Fibroblast of peridontal ligament (primary cell): Measurements from ENCODE around the gene CD6.

Experiments
- DNase-seq: peaks from one replicate; pipeline ENCODE4 v3.0.0-alpha.2; 2010; ENCODE audit errors: extremely low read depth

The CD6 gene

DNA sequence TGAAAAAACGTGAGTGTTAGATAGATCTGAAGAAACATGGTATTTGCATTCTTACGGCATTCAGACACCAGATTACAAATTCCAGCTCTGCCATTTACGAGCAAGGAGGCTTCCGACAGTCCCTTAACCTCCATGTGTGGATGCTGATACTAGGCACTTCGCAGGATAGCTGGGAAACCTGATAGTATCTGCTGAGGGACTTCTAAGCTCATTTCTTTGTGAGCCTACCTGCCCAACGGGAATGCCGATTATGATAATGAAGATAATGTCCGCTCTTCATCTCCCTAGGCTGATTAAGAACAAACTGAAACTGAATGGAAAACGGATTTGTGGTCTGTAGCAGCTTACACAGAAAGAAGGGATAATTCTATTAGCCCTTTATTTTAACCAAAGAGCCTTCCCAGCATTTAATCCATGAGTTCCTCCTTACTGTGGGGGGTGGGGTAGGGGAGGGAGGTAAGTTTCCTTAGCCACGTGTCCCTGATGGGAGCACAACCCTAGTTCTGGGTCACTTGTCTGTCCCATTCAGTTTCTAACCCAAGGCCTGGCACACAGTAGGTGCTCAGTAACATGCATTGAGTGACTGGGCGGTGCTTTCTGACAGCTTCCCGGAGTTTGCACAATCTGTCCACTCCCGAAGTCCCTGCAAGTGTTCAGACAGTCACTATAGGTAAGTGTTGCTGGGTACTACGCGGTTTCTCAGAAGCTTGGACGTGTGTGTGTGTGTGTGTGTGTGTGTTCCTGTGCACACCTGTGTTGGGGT is 39.2 kb downstream of the CD6 start:
- no peak for DNase-seq

DNA sequence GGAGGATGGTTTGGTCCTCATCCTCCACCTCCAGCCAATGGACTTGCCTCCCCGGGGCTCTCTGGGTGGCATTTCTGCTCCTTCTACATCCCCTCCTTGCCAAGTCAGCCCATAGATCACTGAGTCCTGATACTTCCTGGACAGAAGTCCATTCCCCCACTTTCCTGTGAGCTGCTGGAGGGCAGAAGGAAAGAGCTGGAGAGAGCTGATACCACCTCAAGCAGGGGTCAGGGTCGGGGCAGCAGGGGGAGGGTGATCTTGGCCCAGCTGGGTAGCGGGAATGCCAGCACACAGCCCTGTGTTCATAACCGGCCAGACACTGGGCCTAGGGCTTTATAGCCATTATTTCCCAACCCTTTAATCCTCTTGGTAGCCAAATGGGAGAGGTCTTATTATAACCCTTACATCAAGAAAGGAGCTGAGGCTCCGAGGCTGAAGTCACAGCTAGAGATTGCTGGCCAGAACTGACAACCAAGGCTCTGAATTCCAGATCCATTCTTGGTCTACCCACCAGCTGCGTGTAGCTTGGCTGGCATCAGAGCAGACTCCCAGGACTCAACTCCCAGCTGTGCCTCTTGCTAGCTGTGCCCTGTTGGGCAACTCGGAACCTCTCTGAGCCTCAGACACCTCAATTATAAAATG is 39.9 kb downstream of the CD6 start:
- DNase-seq: no peak

DNA sequence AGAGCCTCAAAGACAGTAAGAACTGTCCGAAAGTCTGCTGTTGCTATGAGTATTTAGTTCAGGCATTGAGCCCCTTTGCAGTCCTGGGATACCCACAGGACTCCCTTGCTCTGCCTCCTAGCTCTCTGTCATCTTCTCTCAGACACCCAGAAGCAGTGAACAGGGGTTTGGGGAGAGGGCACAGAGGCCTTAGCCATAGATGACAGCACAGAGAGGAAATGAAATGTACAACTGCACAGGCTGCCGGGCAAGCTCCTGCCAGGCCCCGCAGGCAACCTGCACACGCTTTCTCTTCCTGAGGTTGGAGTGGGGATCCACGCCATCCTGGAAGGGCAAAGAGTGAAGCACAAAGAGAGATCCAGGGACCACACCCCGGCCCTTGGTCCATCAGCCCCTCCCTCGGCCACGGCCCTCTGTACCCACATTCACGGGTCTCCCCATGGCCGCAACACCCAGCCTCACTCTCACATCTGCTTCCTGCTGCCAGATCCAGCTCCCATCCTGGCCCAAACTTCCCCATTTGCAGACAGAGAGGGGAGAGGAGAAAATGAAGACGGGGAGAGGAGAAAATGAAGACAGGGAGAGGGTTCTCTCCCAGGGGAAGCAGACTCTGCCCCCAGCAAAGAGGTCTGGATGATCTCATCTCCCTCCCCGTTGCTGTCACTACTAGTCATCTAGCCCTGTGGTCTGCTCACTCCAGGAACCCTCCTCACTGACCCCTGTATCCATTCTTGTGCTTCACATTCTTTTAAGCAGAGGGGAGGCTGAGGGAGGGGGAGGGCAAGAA is 40.7 kb downstream of the CD6 start:
- no peak for DNase-seq

DNA sequence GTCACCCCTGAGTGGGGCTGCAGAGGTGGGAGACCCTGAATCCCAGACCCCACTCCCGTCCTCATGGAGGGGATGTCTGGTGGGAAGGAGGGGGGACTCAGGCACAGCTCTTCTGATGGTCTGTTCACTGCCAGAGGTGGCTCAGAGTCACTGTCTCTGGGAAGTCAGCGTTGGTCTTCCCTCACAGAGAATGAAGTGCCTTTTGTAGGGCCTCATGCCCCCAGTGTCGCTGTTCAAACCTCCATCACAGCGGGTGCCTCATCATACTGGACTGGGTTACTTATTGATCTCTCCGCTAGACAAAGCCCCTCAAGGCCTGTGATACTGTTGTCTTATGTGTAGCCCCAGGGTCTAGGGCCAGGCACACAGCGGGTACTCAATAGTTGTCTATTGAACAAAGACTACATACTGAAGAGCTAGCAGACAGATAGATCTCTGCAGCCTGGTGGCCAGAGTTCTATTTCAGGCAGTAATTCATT is 41.3 kb downstream of the CD6 start:
- DNase-seq: no peak

DNA sequence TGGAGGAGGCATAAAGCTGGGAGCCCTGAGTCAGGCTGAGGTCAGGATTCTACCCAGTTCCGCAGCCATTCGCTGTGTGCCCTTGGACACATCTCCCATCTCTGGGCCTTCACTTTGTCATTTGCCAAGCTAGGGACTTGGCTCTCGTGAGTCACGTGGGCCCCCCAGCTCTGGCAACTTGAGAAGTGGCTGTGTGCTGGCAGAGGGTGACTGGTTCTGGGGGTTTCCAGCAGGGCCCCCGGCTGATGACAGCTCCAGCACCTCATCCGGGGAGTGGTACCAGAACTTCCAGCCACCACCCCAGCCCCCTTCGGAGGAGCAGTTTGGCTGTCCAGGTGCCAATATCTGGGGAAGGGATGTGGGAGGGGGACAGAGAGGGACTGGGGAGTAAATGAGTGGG is 46.6 kb downstream of the CD6 start:
- no peak for DNase-seq

DNA sequence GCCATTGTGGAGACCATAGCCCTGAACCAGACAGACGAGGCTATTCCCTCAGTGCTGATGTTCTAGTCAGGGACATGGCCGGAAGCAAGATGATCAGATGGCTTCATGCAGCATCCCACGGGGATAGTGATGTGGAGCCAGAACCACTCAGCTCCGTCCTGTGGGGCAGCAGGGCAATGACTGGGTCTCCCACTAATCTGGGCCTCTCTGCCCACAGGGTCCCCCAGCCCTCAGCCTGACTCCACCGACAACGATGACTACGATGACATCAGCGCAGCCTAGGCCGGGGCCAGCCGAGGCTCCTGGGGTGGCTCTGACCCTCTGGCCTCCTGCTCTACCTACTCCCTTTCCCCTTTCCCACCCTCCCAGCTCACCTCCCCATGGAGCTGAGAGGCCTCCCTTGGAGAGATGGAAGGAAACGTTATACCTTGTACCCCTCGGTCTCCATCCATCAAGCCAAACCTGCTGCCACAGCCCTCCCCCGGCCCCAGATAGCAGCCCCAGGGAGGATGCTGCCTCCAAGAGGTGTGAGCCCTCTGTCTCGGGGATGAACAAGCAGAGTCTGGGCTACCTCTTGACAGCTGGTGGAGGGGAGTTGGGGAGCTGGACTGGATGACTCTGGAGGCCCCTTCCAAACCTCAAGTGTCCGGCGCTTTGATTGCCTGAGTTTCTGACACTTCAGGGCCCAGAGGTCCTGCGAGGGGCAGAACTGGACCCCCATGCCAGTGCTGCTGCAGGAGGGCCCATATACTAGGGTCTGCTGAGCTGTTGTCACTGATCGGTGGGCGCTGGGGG is 47.8 kb downstream of the CD6 start:
- DNase-seq: no peak

DNA sequence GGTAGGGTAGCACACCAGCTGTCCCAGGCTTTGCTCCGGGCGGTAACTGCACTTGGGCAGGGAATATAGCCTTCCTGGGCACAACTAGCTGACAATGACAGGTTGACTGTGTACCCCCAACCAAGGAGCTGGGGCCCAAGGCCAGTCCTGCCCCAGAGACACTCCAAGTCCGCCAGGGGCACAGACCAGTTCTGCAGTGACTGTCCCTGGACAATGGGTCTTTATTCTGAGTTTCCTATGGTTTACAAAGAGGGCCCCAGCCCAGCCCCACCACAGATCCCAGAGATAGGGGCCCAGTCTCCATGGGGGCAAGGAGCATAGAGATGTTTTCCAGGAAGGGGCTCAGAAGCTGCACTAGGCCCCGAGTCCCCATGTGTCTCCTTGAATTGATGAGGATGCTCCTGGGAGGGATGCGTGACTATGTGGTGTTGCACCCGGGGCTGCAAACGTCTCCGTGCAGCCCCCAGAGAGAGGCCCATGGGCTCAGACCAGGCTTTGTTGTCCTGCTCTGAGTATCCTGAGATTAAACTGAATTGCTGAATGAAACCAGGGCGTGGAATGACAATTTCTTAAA is 48.4 kb downstream of the CD6 start:
- DNase-seq: no peak

DNA sequence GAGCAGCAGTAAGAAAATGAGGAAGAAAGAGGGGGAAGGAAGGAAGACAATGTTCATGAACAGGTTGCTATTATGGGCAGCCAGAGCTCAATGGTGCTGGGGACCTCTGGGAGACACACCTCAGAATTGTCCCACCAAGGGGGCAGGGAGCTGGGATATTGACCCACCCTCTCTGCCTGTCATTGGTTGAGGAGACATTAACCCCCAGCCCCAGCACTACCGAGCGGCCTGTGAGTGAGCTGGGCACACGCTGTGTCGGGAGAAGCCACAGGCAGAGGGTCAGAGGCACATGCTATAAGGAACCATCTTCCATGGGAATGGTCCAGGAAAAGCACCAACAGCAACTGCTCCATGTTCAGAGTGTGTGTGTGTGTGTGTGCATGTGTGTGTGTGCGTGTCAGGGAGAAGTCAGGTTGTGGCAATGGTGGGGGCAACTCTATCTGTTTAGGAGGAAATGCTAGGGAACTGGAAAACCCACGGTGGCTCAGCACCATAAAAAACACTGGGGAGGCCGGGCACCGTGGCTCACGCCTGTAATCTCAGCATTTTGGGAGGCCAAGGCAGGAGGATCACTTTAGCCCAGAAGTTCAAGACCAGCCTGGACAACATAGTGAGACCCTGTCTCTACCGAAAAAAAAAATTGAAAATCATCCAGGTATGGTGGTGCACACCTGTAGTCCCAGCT is 49.2 kb downstream of the CD6 start:
- DNase-seq: no peak

DNA sequence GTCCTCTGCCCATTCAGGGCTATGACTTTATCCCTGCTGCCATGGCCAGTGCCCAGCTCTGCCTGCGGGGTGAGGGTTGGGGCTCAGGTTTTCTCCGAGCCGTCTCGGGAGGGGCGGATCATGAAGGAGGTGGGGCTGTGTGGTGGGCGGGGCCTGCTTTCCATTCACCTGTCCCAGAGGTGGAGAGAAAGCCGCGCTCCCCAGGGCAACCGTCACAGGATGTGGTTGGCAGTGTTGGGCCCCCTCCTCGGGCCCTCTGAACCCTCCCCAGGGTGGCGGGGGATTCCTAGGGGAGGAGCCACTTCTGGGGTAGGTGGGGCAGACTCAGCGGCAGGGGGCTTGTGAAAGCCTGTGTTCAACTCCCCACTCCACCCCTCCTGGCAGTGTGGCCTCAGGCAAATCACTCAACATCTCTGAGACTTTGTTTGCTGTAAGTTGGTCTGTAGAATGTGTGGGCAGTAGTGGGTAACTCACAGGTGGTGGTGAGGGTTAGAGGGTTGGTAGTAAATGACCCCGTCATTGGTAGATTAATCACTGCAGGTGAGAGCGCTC is 50.3 kb downstream of the CD6 start:
- no peak for DNase-seq

DNA sequence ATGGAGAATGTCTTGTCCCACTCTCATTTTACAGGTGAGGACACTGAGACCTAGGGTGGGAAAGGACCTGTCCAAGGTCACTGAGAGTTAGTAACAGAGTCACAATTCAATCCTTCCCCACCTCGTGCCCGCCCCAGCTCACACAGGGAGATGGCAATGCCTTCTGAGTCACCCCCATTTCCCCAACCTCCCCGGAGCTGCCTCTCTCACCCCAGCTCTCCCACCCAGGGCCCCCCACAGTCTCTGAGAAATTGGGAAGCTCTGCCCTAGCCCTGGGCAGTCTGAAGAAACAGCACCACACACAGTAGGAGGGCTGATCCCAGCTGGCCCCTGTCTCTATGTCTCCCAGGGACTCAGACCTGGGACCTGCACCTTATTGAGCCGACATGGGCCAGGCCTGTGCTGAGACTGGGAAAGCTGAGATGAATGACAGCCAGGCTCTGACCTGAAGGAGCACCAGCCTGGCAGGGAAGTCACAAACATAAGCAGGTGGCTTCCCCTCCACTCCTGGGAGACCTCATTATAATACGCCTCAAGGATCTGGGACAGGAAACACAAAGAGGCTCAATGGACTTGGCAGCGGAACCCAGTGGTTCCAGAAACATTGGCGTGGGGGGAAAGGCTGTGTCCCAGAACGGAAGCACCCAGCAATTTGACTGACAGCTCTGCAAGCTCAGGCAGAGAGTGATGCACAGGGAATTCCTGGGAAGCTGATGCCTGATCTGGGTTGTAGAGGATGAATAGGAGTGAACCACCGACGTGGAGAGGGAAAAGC is 51.0 kb downstream of the CD6 start:
- DNase-seq: no peak

DNA sequence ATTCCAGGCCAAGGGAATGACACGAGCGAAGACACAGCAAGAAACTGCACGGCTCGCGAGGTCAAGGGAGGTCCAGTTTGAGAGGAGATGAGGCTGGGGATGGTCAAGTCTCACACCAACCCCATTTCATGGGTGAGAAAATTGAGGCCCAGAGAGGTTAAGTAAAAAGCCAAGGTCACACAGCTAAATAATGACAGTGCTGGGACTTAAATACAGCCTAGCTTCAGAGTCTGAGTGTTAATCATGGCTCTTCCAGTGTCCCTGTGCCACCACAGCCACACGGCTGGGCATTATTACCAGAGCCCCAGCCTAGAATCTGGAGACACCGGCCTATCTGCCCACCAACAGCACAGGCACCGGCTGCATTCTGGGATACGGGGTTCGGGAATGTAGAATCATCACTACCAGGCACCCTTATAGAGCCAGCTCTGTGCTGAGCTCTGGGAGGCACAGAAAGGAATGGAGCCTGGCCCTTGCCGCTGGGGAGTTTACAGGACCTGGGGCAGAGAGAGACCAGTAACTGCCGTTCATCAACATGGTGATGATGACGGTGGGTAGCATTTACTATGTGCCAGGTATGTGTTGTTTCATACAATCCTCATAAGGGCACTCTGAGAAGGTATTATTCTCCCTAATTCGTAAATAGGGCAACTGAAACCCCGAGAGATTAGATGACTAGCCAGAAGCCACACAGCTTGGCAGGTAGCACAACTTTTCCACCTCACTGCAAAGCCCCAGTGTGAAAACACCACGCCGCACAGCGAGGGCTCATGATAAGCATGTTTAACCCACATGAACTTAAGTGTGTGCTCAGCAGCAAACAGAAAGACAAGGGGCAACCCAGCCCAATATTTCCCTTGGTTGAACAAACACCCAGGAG is 51.8 kb downstream of the CD6 start:
- DNase-seq: no peak

DNA sequence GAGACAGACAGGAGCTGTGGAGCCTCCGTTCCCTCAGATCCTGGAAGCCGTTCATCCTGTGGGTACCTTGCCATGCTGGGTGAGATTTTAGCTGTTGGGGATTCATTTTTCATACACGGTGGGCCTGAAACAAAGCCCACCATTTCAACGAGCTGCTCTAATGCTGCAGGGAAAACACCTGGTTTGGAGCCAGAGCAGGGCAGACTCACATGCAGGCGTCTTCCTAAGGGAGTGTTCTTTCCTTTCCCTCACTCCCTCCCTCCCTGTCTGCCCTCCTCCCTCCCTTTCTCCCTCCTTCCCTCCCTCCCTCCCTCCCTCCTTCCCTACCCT is 52.5 kb downstream of the CD6 start:
- no peak for DNase-seq

DNA sequence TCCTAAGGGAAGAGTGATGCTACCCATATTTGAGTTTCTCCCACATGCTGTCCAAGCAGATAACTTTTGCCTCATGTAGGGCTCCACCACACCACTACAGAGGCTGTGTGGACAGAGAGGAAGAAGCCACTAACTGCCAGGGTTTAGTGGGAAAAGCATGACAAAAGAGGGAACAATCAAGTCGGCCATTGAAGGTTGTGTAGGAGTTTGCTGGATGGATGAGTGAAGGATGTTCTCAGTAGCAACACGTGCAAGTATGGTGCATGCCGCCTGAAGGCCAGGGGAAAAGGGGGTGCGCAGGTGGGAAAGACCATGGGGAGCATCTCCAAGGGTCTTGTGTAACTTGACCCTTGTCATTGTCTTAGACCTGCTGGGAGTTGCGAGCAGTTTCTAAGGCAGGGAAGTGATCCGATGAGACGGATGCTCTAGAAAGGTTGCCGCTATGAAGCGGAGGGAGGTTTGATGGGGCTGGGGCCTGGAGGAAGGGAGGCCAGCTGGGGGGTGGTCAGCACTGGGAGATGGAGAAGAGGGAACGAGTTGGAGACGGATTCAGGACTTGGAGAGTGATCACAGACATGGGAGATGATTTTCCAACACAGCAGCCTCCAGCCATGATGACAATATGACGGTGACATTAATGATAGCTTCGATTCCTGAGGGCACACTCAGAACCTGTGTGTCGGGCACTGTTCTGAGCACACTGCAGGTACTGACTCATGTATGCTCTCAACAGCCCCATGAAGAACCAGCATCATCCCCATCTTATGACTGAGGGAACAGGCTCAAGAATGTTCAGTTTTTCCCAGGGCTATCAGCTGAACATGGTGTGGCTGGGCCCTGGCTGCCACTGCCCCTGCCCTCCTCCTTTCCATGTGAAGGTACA is 53.7 kb downstream of the CD6 start:
- DNase-seq: no peak

DNA sequence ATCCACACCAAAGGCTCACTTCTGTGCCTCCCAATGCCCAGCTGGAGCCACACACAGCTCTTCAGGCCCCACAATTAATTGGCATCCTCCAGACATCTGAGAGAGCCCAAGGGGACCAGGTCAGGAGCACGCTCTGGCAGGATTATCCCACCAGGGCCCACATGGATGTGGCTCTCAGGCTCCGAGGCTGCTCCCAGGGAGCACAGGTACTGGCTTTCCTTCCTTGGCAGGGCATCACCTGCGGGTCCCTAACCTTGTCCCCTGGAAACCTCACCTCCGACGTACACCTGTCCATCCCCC is 54.3 kb downstream of the CD6 start:
- no peak for DNase-seq

DNA sequence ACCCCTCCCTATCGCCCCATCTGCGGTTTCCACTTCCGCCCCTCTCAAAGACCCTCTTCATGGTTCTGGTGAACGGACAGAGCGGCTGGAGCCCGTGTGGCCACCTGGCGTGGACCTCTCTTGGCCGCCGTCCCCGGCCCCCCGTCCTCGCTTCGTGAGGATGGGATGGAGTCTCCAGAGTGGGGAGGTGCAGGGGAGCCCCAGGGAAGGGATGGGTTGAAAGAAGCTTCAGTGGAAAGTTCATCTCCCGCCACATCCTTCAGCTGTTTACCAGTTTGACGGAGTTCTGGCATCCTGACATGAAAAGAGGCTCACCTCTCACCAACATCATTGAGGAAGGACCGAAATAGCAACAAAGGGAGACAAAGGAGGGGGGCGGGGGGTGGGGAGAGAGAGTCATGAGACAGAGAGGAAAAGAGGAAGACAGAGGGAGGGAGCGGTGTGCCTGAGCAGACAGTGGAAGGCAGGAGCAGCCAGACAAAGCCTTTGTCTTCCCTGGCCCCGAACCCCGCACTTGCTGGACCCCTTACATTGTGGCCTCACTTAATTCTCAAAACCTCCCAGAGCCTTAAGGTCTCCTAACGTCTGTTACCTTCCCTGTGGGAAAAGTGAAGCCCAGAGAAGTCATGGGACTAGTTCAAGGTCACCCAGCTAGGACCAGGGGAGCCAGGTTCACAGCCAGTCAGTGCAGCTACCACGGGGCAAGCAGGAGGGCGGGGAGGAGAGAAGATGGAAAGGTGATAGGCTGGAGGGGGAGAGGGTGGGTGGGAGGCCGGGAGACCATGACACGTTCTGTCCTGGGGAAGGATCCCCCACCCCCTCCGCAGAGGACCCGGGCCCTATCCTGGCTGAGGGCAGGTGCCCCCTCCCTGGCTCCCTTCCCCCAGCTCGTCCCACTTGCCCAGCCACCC is 54.9 kb downstream of the CD6 start:
- no peak for DNase-seq

DNA sequence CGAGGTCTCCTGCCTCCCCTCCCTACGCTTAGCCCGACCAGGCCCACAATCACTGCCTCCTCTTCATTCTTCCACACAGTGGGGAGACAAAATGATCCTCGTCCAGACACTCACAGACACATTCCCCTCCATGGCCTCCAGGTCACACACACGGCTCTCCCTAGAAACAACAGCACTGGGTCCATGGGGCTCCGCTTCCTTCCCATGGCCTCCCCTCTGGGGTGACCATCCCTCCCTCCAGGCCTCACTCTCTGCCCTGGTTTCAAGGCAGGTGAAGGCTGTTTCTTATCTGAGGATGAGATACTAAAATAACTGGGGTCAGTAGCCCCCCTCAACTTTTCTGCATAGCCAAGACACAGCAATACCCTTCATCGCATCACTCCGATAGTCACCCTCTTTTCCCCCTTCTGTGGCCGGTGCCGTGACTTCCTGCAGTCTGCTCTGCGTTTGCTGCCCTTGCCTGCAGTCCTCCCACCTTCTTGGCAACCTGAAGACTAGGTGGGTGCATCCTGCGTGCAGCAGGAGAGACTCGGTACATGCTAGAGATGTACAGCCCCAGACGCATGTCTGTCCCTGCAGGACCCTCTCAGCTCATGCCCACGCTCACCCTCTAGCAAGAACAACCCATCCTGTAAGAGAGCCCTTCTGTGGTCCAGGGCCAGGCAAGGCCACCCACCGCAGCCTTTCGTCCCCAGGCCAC is 55.8 kb downstream of the CD6 start:
- DNase-seq: no peak
